Suprapubic skin (tissue), 4 donors: ENCODE data around the gene ERCC2. TPM values are rescaled to one million over a fixed set of nuclear protein-coding genes. Genes with fewer than 3 reads are reported as not detected.

Experiments used
- DNase-seq, 2 donors: peaks; one replicate each; pipeline ENCODE4 v3.0.0-alpha.2; 2019; ENCODE audit warnings: low spot score in 2 of 2
- H3K27ac ChIP-seq: fragments of 200-600 bp; sonication (generic); one replicate; pipeline ENCODE4 v1.5.1; 2019
- H3K27me3 ChIP-seq: fragments of 200-600 bp; sonication (generic); one replicate; pipeline ENCODE4 v1.5.1; 2019
- H3K36me3 ChIP-seq: fragments of 200-600 bp; sonication (generic); one replicate; pipeline ENCODE4 v1.5.1; 2019
- H3K4me1 ChIP-seq: fragments of 200-600 bp; sonication (generic); one replicate; pipeline ENCODE4 v1.5.1; 2019
- H3K4me3 ChIP-seq: fragments of 200-600 bp; sonication (generic); one replicate; pipeline ENCODE4 v1.5.1; 2019; ENCODE audit warnings: mild to moderate bottlenecking
- H3K9me3 ChIP-seq: fragments of 200-600 bp; sonication (generic); one replicate; pipeline ENCODE4 v1.5.1; 2019
- CTCF ChIP-seq, 2 donors: fragments of 200-600 bp in 1 of 2; fragments of 450-650 bp in 1 of 2; sonication (generic) in 1 of 2; IDR thresholded peaks; one replicate each; pipeline ENCODE4 v1.5.1; 2016 to 2019; ENCODE audit warnings: antibody characterized with exemption in 2 of 2, mild to moderate bottlenecking in 1 of 2, moderate library complexity in 1 of 2
- EP300 ChIP-seq: sonication (generic); formaldehyde crosslinking; IDR thresholded peaks from one replicate; pipeline ENCODE4 v1.6.1; 2017; ENCODE audit warnings: antibody characterized with exemption
- POLR2A ChIP-seq, 2 donors: fragments of 450-650 bp; IDR thresholded peaks; one replicate each; pipeline ENCODE4 v1.6.1; 2017; ENCODE audit warnings: antibody characterized with exemption in 2 of 2, mild to moderate bottlenecking in 2 of 2, moderate library complexity in 2 of 2
- POLR2AphosphoS5 ChIP-seq, 3 donors: sonication (generic); formaldehyde crosslinking; IDR thresholded peaks; one replicate each; pipeline ENCODE4 v1.6.1; 2017; ENCODE audit warnings: antibody characterized with exemption in 3 of 3
- WGBS: methylation state at CpG from one replicate; pipeline ENCODE4 v1.1.5; 2018; 5-methylcytosine and 5-hydroxymethylcytosine counted together
- total RNA-seq, 4 donors: library from RNA; depleted of rRNA; stranded (reverse); fragments of >200 nt; gene quantifications; one replicate each; pipeline ENCODE4 v1.1.0, GENCODE V29; 2016

The ERCC2 gene
- total RNA-seq, 4 donors from 2014 or later, result 10.2 to 22.3 (median 14.1) TPM

GRCh38 chr19:45395821-45396617, 25.6 kb upstream of the ERCC2 start:
- no peak for DNase-seq
- Histone ChIP-seq H3K27me3 (no peaks in the 10 kb centered on the region), H3K9me3 (no peaks in the 10 kb centered on the region), H3K27ac (no peak overlapping the region), H3K36me3 (peaks cover 32% of the 10 kb centered on the region), H3K4me1 (peaks cover 28% of the 10 kb centered on the region), H3K4me3 (no peak overlapping the region)
- TF ChIP-seq POLR2A (IDR thresholded peaks at IDR 0.05) (no peak), EP300 (no peak), CTCF (IDR thresholded peaks at IDR 0.05) (no peak), POLR2AphosphoS5 (IDR thresholded peaks at IDR 0.05) (no peak)
- 79% methylated on average over 56 of the region's 59 CpGs for WGBS

GRCh38 chr19:45391871-45392665, 21.7 kb upstream of the ERCC2 start:
- TF ChIP-seq POLR2A (IDR thresholded peaks at IDR 0.05) (no peak), EP300 (no peak), CTCF (IDR thresholded peaks at IDR 0.05) (no peak), POLR2AphosphoS5 (IDR thresholded peaks at IDR 0.05) (no peak)
- H3K36me3 ChIP-seq, result peaks cover 35% of the 10 kb centered on the region
- 97% methylated on average over 12 of the region's 21 CpGs for whole genome bisulfite sequencing
- H3K4me3 ChIP-seq, result no peak overlapping the region
- H3K4me1 ChIP-seq, result no peaks in the 10 kb centered on the region
- H3K9me3 ChIP-seq, result no peaks in the 10 kb centered on the region
- DNase-seq, result no peak
- peaks cover 1% of the 10 kb centered on the region for H3K27me3 ChIP-seq
- H3K27ac ChIP-seq, result no peak overlapping the region

GRCh38 chr19:45391346-45391745, 21.0 kb upstream of the ERCC2 start:
- 56% methylated on average over 3 of the region's 3 CpGs for WGBS
- Histone ChIP-seq H3K4me1 (no peaks in the 10 kb centered on the region), H3K4me3 (no peak overlapping the region), H3K27ac (no peak overlapping the region), H3K36me3 (peaks cover 30% of the 10 kb centered on the region), H3K9me3 (no peaks in the 10 kb centered on the region), H3K27me3 (peaks cover 6% of the 10 kb centered on the region)
- no peak for DNase-seq
- no peak for TF ChIP-seq CTCF (IDR thresholded peaks at IDR 0.05)
- TF ChIP-seq POLR2AphosphoS5 (IDR thresholded peaks at IDR 0.05), result no peak
- TF ChIP-seq POLR2A (IDR thresholded peaks at IDR 0.05), result no peak
- no peak for TF ChIP-seq EP300

- Histone ChIP-seq H3K36me3 (peaks cover 8% of the 10 kb centered on the region), H3K4me1 (peaks cover 9% of the 10 kb centered on the region), H3K27me3 (peaks cover 20% of the 10 kb centered on the region), H3K4me3 (no peak overlapping the region), H3K27ac (no peak overlapping the region), H3K9me3 (no peaks in the 10 kb centered on the region)
- no peak for TF ChIP-seq POLR2AphosphoS5 (IDR thresholded peaks at IDR 0.05)
- no peak for TF ChIP-seq CTCF (IDR thresholded peaks at IDR 0.05)
- no peak for TF ChIP-seq EP300
- TF ChIP-seq POLR2A (IDR thresholded peaks at IDR 0.05), result no peak
- no peak for DNase-seq
- WGBS, result 51% methylated on average over 28 of the region's 75 CpGs
Observed at GRCh38 chr19:45385392-45386221, 15.2 kb upstream of the ERCC2 start.
